Esophagus squamous epithelium (tissue), 5 donors: ENCODE results near the gene GLB1L2. TPM values are rescaled to one million over a fixed set of nuclear protein-coding genes. Genes with fewer than 3 reads are reported as not detected.

Experiments used
- DNase-seq: peaks from one replicate; lab custom pipeline; 2025; lab: John Stamatoyannopoulos, UW
- H3K27ac ChIP-seq, 4 donors: fragments of 200-600 bp; sonication (generic); one replicate each; pipeline ENCODE4 v1.5.1; 2016 to 2019; ENCODE audit warnings: mild to moderate bottlenecking in 1 of 4
- H3K27me3 ChIP-seq, 4 donors: fragments of 200-600 bp; sonication (generic); 1 replicate in 3 of 4; 2 replicates in 1 of 4; pipeline versions ENCODE4 v1.5.1 to v1.6.0; 2017 to 2021; ENCODE audit warnings: antibody characterized with exemption in 1 of 4
- H3K36me3 ChIP-seq, 3 donors: fragments of 200-600 bp; sonication (generic); one replicate each; pipeline ENCODE4 v1.5.1; 2016 to 2019
- H3K4me1 ChIP-seq, 3 donors: fragments of 200-600 bp; sonication (generic); one replicate each; pipeline ENCODE4 v1.5.1; 2017 to 2019
- H3K4me3 ChIP-seq, 4 donors: fragments of 200-600 bp; sonication (generic); 1 replicate in 3 of 4; 2 replicates in 1 of 4; pipeline ENCODE4 v1.5.1; 2016 to 2019; ENCODE audit warnings: mild to moderate bottlenecking in 2 of 4, moderate library complexity in 1 of 4
- H3K9me3 ChIP-seq, 3 donors: fragments of 200-600 bp; sonication (generic); one replicate each; pipeline ENCODE4 v1.5.1; 2016 to 2019
- CTCF ChIP-seq, 6 experiments: fragments of 450-650 bp in 4 of 6; fragments of 200-600 bp in 2 of 6; sonication (generic) in 2 of 6; IDR thresholded peaks; one replicate each; pipeline ENCODE4 v1.5.1; 2016 to 2019; ENCODE audit warnings: antibody characterized with exemption in 6 of 6, mild to moderate bottlenecking in 4 of 6, moderate library complexity in 4 of 6
- POLR2A ChIP-seq, 4 donors: fragments of 450-650 bp; IDR thresholded peaks; one replicate each; pipeline ENCODE4 v1.6.1; 2017; ENCODE audit warnings: antibody characterized with exemption in 4 of 4, mild to moderate bottlenecking in 4 of 4, moderate library complexity in 3 of 4
- WGBS, 2 donors: methylation state at CpG; one replicate each; pipeline ENCODE4 v1.1.5; 2018; 5-methylcytosine and 5-hydroxymethylcytosine counted together
- intact Hi-C: fragments of 100-400 bp; cut with DNase I; formaldehyde crosslinking; loops from one replicate; pipeline ENCODE4 v1.15.0; 2022
- total RNA-seq, 4 donors: library from RNA; depleted of rRNA; stranded (reverse); fragments of >200 nt; gene quantifications; one replicate each; pipeline ENCODE4 v1.1.0, GENCODE V29; 2016
- donor health status: DM: yes; HTN: yes; CAD: no.

Gene GLB1L2
- total RNA-seq, 4 donors from 2014 or later: 2.8 to 7.8 (median 3.7) TPM

GRCh38 chr11:134328433-134328832 lies 3.4 kb upstream of the GLB1L2 start:
- no peak for DNase-seq
- intact Hi-C loops: no loop called here
- Histone ChIP-seq H3K4me3 (no peak overlapping the region), H3K9me3 (no peaks in the 10 kb centered on the region), H3K27ac (no peak overlapping the region), H3K4me1 (peaks cover 7 to 26% (median 11%) of the 10 kb centered on the region in 3 donors), H3K36me3 (no peaks in the 10 kb centered on the region), H3K27me3 (peaks cover 0 to 37% (median 0%) of the 10 kb centered on the region in 4 donors)
- TF ChIP-seq POLR2A (IDR thresholded peaks at IDR 0.05) (no peak), CTCF (IDR thresholded peaks at IDR 0.05) (no peak)
- 88 to 94% methylated on average over 1 of the region's 1 CpG for WGBS, 2 donors

- Histone ChIP-seq H3K4me3 (peak overlapping the region; percentile 13 to 80 (median 59)), H3K9me3 (no peaks in the 10 kb centered on the region), H3K27me3 (peaks cover 0 to 40% (median 0%) of the 10 kb centered on the region in 4 donors), H3K4me1 (peaks cover 7 to 26% (median 11%) of the 10 kb centered on the region in 3 donors), H3K27ac (peak overlapping the region in 3 of 4 donors; percentile 41 to 57 (median 52)), H3K36me3 (no peaks in the 10 kb centered on the region)
- 32 to 34% methylated on average over 22 of the region's 22 CpGs for WGBS, 2 donors
- TF ChIP-seq CTCF (IDR thresholded peaks at IDR 0.05): no peak
- no peak for TF ChIP-seq POLR2A (IDR thresholded peaks at IDR 0.05)
- no peak for DNase-seq
- intact Hi-C loops: no loop called here
Measured at GRCh38 chr11:134330611-134331353, 1.0 kb upstream of the GLB1L2 start.

- Histone ChIP-seq H3K4me1 (peaks cover 7 to 26% (median 11%) of the 10 kb centered on the region in 3 donors), H3K27me3 (peaks cover 0 to 34% (median 0%) of the 10 kb centered on the region in 4 donors), H3K36me3 (no peaks in the 10 kb centered on the region), H3K4me3 (peak overlapping the region; percentile 39 to 80 (median 59)), H3K27ac (peak overlapping the region in 2 of 4 donors; percentile 5 to 18), H3K9me3 (no peaks in the 10 kb centered on the region)
- WGBS, 2 donors: no CpG with 5 or more reads among the region's 40 CpGs
- no peak for DNase-seq
- TF ChIP-seq POLR2A (IDR thresholded peaks at IDR 0.05) (no peak), CTCF (IDR thresholded peaks at IDR 0.05) (no peak)
- intact Hi-C loops: no loop called here
Measured at GRCh38 chr11:134332189-134332631, 422 bp downstream of the GLB1L2 start.

GRCh38 chr11:134332782-134333181 lies 994 bp downstream of the GLB1L2 start:
- intact Hi-C loops: no loop called here
- peaks cover 7 to 26% (median 11%) of the 10 kb centered on the region in 3 donors for H3K4me1 ChIP-seq
- WGBS, 2 donors: 74 to 81% methylated on average over 6 to 7 of the region's 7 CpGs
- no peak overlapping the region for H3K27ac ChIP-seq
- H3K36me3 ChIP-seq: no peaks in the 10 kb centered on the region
- TF ChIP-seq POLR2A (IDR thresholded peaks at IDR 0.05) (no peak), CTCF (IDR thresholded peaks at IDR 0.05) (no peak)
- no peak for DNase-seq
- no peaks in the 10 kb centered on the region for H3K9me3 ChIP-seq
- peak overlapping the region in 2 of 4 donors; percentile 62 to 80 for H3K4me3 ChIP-seq
- peaks cover 0 to 29% (median 0%) of the 10 kb centered on the region in 4 donors for H3K27me3 ChIP-seq

GRCh38 chr11:134333312-134333711 lies 1.5 kb downstream of the GLB1L2 start:
- peaks cover 0 to 29% (median 0%) of the 10 kb centered on the region in 4 donors for H3K27me3 ChIP-seq
- no peak overlapping the region for H3K4me3 ChIP-seq
- no peak for TF ChIP-seq CTCF (IDR thresholded peaks at IDR 0.05)
- no peak for TF ChIP-seq POLR2A (IDR thresholded peaks at IDR 0.05)
- no peak overlapping the region for H3K27ac ChIP-seq
- H3K36me3 ChIP-seq: no peaks in the 10 kb centered on the region
- no peaks in the 10 kb centered on the region for H3K9me3 ChIP-seq
- no peak for DNase-seq
- peaks cover 7 to 26% (median 11%) of the 10 kb centered on the region in 3 donors for H3K4me1 ChIP-seq
- intact Hi-C loops: no loop called here
- WGBS, 2 donors: 75 to 80% methylated on average over 5 to 6 of the region's 7 CpGs
